Measurements from ENCODE around the gene TMEM115. TPM values are rescaled to one million over a fixed set of nuclear protein-coding genes. Genes with fewer than 3 reads are reported as not detected.

TMEM115 gene
- total RNA-seq, 5 donors from 2014 or later (not counting 1 experiment from before 2014, with no cell fraction given) = 13.9 to 35.2 (median 33.1) TPM

DNA sequence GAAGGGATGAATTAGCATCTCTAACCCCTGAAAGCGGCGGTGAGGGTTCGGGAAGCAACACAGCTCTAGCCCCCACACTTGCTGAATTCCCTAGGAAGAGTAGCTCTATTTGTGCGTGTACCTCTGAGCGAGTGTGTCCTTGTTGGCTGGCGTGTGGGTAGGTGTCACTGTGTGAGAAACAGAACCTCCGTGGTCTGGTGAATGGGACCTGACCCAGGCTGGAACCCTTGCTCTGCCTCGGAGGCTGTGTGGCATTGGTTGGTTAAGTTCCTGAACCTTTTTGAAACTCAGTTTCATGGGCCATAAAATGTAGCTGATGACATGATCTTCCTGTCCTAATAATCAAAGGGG lies 414 bp upstream of the TMEM115 start:
- Mint-ChIP-seq H3K4me1 (peaks cover 30 to 47% (median 44%) of the 10 kb centered on the region in 3 donors), H3K4me3 (peak overlapping the region; percentile 93 to 97 (median 96)), H3K27me3 (no peaks in the 10 kb centered on the region), H3K9me3 (no peaks in the 10 kb centered on the region), H3K36me3 (peaks cover 4% of the 10 kb centered on the region), H3K27ac (peak overlapping the region; percentile 95)
- DNase-seq = no peak
- WGBS (ENCODE audit: insufficient coverage) = 11% methylated on average over 3 of the region's 8 CpGs
- Histone ChIP-seq H3K4me1 (ENCODE audit: control insufficient read depth in 1 of 2, extremely low read depth in 1 of 2, insufficient read depth in 2 of 2, low read length in 2 of 2) (peaks cover 25 to 53% of the 10 kb centered on the region in 2 experiments), H3K9me3 (no peaks in the 10 kb centered on the region), H3K36me3 (ENCODE audit: control insufficient read depth in 2 of 2, extremely low read depth in 1 of 2, insufficient read depth in 1 of 2, low read length in 1 of 2) (peaks cover 4 to 22% of the 10 kb centered on the region in 2 donors), H3K4me3 (ENCODE audit: control insufficient read depth in 1 of 2, extremely low read depth in 1 of 2, low read length in 1 of 2) (peak overlapping the region in 1 of 2 donors; percentile 82), H3K27me3 (replicated peaks in 1 of 2; ENCODE audit: control insufficient read depth in 2 of 2, extremely low read depth in 1 of 2, insufficient read depth in 2 of 2, low read length in 1 of 2) (no peaks in the 10 kb centered on the region), H3K27ac (ENCODE audit: low read length) (no peak overlapping the region)
- ATAC-seq (replicated peaks in 1 of 4) = peak in 3 of 4 experiments; percentile 9 to 18 (median 11)
- CTCF ChIA-PET = interaction anchor here in 1 of 2 donors (1.6 kb wide), 1 partner anchor 9 kb away, joined by 5 read pairs; the partner anchor contains the start of genes CYB561D2 and NPRL2
- POLR2A ChIA-PET = interaction anchor here in 1 of 2 donors (0.8 kb wide), 1 partner anchor 9 kb away, joined by 3 read pairs; no protein-coding TSS in a partner anchor

DNA sequence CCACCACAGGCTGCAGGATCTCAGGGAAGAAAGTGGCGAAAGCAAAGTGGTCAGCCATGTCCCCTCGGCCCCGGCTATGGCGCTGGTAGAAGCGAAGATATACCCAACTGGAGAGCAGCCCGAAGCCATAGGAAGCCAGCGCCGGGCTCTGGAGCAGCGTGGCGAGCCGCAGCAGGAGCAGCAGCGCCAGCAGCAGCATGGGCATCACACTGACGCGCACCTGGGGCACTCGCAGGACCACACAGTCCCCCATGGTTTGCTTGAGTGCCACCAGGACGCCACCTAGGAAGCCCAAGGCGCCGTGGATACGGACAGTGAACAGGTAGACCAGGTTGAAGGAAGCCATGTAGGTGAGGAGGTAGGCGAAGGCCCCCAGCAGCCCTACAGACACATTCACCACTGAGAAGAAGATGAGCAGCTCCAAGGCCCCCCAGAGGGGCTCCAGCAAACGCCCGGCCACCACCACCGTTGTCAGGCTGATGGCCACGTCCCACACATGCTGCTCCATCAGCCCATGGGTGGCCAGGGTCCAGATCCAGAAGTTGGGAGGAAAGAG lies 888 bp downstream of the TMEM115 start:
- Histone ChIP-seq H3K4me1 (ENCODE audit: control insufficient read depth in 1 of 2, extremely low read depth in 1 of 2, insufficient read depth in 2 of 2, low read length in 2 of 2) (peaks cover 25 to 47% of the 10 kb centered on the region in 2 experiments), H3K27me3 (replicated peaks in 1 of 2; ENCODE audit: control insufficient read depth in 2 of 2, extremely low read depth in 1 of 2, insufficient read depth in 2 of 2, low read length in 1 of 2) (no peaks in the 10 kb centered on the region), H3K27ac (ENCODE audit: low read length) (peak overlapping the region; percentile 69), H3K4me3 (ENCODE audit: control insufficient read depth in 1 of 2, extremely low read depth in 1 of 2, low read length in 1 of 2) (peak overlapping the region; percentile 82 to 87), H3K36me3 (ENCODE audit: control insufficient read depth in 2 of 2, extremely low read depth in 1 of 2, insufficient read depth in 1 of 2, low read length in 1 of 2) (peaks cover 6 to 33% of the 10 kb centered on the region in 2 donors), H3K9me3 (no peaks in the 10 kb centered on the region)
- peaks cover 10% of the 10 kb centered on the region for H3K36me3 Mint-ChIP-seq
- peak overlapping the region; percentile 85 to 87 for H3K27ac Mint-ChIP-seq
- POLR2A ChIA-PET = no interaction called here
- no peak for ATAC-seq (replicated peaks in 1 of 4)
- no peak for DNase-seq
- peak overlapping the region; percentile 93 to 97 (median 96) for H3K4me3 Mint-ChIP-seq
- CTCF ChIA-PET = no interaction called here
- H3K4me1 Mint-ChIP-seq = peaks cover 38 to 46% (median 45%) of the 10 kb centered on the region in 3 donors
- 73% methylated on average over 19 of the region's 24 CpGs for WGBS (ENCODE audit: insufficient coverage)
- no peaks in the 10 kb centered on the region for H3K27me3 Mint-ChIP-seq
- no peaks in the 10 kb centered on the region for H3K9me3 Mint-ChIP-seq

DNA sequence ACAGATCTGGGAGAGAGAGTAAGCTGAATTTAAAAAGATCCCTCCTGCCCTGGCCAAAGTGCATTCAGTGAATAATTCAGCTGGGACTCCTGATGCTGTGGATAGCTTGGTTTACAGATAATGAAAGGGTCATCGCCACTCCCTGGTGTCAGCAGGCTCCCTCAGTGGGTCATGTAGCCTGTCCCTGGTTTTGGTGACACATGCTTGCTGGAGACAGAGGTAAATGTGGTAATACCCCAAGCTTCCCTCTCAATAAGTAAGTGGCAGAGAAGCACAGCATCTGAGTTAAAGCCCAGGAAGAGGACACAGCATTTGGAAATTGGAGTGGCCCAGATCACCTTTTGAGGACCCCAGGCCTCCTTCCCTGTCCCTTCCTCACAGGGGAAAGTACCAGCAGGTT lies 1.8 kb downstream of the TMEM115 start:
- Mint-ChIP-seq H3K4me1 (peaks cover 43 to 51% (median 47%) of the 10 kb centered on the region in 3 donors), H3K4me3 (peak overlapping the region; percentile 93 to 97 (median 96)), H3K36me3 (peaks cover 10% of the 10 kb centered on the region), H3K27ac (peak overlapping the region; percentile 80 to 85), H3K9me3 (no peaks in the 10 kb centered on the region), H3K27me3 (no peaks in the 10 kb centered on the region)
- ATAC-seq (replicated peaks in 1 of 4) (no peak), DNase-seq (no peak)
- Histone ChIP-seq H3K4me3 (ENCODE audit: control insufficient read depth in 1 of 2, extremely low read depth in 1 of 2, low read length in 1 of 2) (peak overlapping the region; percentile 82 to 87), H3K9me3 (no peaks in the 10 kb centered on the region), H3K36me3 (ENCODE audit: control insufficient read depth in 2 of 2, extremely low read depth in 1 of 2, insufficient read depth in 1 of 2, low read length in 1 of 2) (peaks cover 6 to 41% of the 10 kb centered on the region in 2 donors), H3K27ac (ENCODE audit: low read length) (no peak overlapping the region), H3K4me1 (ENCODE audit: control insufficient read depth in 1 of 2, extremely low read depth in 1 of 2, insufficient read depth in 2 of 2, low read length in 2 of 2) (peaks cover 25 to 50% of the 10 kb centered on the region in 2 experiments), H3K27me3 (replicated peaks in 1 of 2; ENCODE audit: control insufficient read depth in 2 of 2, extremely low read depth in 1 of 2, insufficient read depth in 2 of 2, low read length in 1 of 2) (no peaks in the 10 kb centered on the region)
- ChIA-PET POLR2A (interaction anchor here in 1 of 2 donors (0.5 to 1.3 kb wide), 2 partner anchors 8 to 124 kb away, joined by 3 to 7 read pairs; no protein-coding TSS in a partner anchor), CTCF (interaction anchor here in 1 of 2 donors (0.5 to 1.1 kb wide), 2 partner anchors 10 to 554 kb away, joined by 3 to 4 read pairs; partner anchors contain the start of gene INKA1)
- no CpG with 5 or more reads among the region's 1 CpG for WGBS (ENCODE audit: insufficient coverage)

DNA sequence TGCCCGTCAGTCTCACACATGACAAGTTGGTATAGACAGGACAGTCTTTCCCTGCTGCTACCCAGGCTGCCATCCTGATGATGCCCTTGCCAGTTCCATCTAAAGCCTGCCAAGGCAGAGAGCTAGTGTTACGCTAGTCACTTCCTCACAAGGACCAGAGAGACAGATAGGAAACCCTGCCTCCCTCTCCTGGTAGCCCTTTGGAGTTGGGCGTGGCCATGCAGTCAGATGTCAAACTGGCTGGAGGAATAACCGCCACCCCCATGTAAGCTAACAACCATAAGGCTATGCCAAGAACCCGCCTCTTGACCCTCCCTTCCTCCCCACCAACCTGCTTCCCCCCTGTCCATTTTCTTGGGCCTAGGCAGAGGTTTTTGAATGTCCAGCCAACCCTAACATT lies 2.8 kb downstream of the TMEM115 start:
- H3K27ac Mint-ChIP-seq = peak overlapping the region; percentile 27 to 31
- POLR2A ChIA-PET = interaction anchor here in 1 of 2 donors (1.3 kb wide), 1 partner anchor 9 kb away, joined by 3 read pairs; no protein-coding TSS in a partner anchor
- no peak overlapping the region for H3K4me3 ChIP-seq (ENCODE audit: control insufficient read depth in 1 of 2, extremely low read depth in 1 of 2, low read length in 1 of 2)
- H3K4me1 Mint-ChIP-seq = peaks cover 50 to 56% (median 51%) of the 10 kb centered on the region in 3 donors
- peak overlapping the region; percentile 9 to 96 (median 93) for H3K4me3 Mint-ChIP-seq
- CTCF ChIA-PET = interaction anchor here in 1 of 2 donors (0.6 to 1.1 kb wide), 2 partner anchors 9 to 10 kb away, joined by 4 to 6 read pairs; no protein-coding TSS in a partner anchor
- H3K9me3 ChIP-seq = no peaks in the 10 kb centered on the region
- DNase-seq (no peak), ATAC-seq (replicated peaks in 1 of 4) (no peak)
- 89% methylated on average over 5 of the region's 5 CpGs for WGBS (ENCODE audit: insufficient coverage)
- no peak overlapping the region for H3K27ac ChIP-seq (ENCODE audit: low read length)
- no peaks in the 10 kb centered on the region for H3K27me3 Mint-ChIP-seq
- no peaks in the 10 kb centered on the region for H3K9me3 Mint-ChIP-seq
- peaks cover 27 to 55% of the 10 kb centered on the region in 2 experiments for H3K4me1 ChIP-seq (ENCODE audit: control insufficient read depth in 1 of 2, extremely low read depth in 1 of 2, insufficient read depth in 2 of 2, low read length in 2 of 2)
- H3K36me3 Mint-ChIP-seq = peaks cover 10% of the 10 kb centered on the region
- H3K36me3 ChIP-seq (ENCODE audit: control insufficient read depth in 2 of 2, extremely low read depth in 1 of 2, insufficient read depth in 1 of 2, low read length in 1 of 2) = peaks cover 6 to 45% of the 10 kb centered on the region in 2 donors
- no peaks in the 10 kb centered on the region for H3K27me3 ChIP-seq (replicated peaks in 1 of 2; ENCODE audit: control insufficient read depth in 2 of 2, extremely low read depth in 1 of 2, insufficient read depth in 2 of 2, low read length in 1 of 2)

DNA sequence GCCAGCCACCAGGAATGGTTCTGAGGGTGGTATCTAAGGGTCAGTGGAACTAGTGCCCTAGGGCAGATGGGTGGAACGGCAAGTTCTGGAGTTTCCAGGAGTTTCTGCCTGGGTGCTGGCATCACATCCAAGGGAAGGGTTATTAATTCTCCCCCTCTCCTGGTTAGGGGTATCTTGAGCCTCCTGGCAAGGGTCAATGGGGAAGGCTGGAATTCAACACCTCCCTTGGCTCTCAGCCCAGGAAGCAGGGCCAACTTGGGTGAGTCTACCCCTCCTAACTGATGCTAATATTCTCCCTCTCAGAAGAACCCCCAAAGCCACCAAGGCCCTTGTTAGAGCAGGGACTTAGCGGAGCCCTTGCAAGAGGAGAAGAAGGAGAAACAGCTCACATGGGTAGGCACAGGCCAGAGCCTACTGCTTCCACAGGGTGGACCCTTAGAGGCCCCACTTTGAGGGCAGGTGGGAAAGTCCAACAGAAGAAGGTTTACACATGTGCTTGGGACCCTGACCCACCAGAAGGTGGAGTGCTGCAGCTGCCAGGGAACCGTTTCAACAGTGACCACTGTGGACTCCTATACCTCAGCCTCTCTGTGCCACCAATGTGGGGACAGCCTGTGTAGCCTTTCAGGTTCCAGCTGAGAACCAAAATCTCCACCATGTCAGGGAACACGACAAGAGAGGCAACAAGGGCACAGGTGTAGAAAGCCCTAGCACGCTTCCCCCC lies 3.3 kb downstream of the TMEM115 start:
- peaks cover 32 to 60% of the 10 kb centered on the region in 2 experiments for H3K4me1 ChIP-seq (ENCODE audit: control insufficient read depth in 1 of 2, extremely low read depth in 1 of 2, insufficient read depth in 2 of 2, low read length in 2 of 2)
- H3K27me3 ChIP-seq (replicated peaks in 1 of 2; ENCODE audit: control insufficient read depth in 2 of 2, extremely low read depth in 1 of 2, insufficient read depth in 2 of 2, low read length in 1 of 2) = no peaks in the 10 kb centered on the region
- WGBS (ENCODE audit: insufficient coverage) = 92% methylated on average over 4 of the region's 5 CpGs
- DNase-seq = no peak
- H3K4me3 ChIP-seq (ENCODE audit: control insufficient read depth in 1 of 2, extremely low read depth in 1 of 2, low read length in 1 of 2) = no peak overlapping the region
- ChIA-PET POLR2A (no interaction called here), CTCF (interaction anchor here in 1 of 2 donors (0.6 to 0.8 kb wide), 2 partner anchors 9 to 1701 kb away, joined by 3 to 4 read pairs; no protein-coding TSS in a partner anchor)
- H3K9me3 Mint-ChIP-seq = no peaks in the 10 kb centered on the region
- H3K4me3 Mint-ChIP-seq = peak overlapping the region in 2 of 3 donors; percentile 9 to 96
- H3K4me1 Mint-ChIP-seq = peaks cover 55 to 62% (median 57%) of the 10 kb centered on the region in 3 donors
- H3K36me3 Mint-ChIP-seq = peaks cover 10% of the 10 kb centered on the region
- H3K9me3 ChIP-seq = no peaks in the 10 kb centered on the region
- no peak for ATAC-seq (replicated peaks in 1 of 4)
- H3K36me3 ChIP-seq (ENCODE audit: control insufficient read depth in 2 of 2, extremely low read depth in 1 of 2, insufficient read depth in 1 of 2, low read length in 1 of 2) = peaks cover 6 to 45% of the 10 kb centered on the region in 2 donors
- no peaks in the 10 kb centered on the region for H3K27me3 Mint-ChIP-seq
- peak overlapping the region in 1 of 2 donors; percentile 27 for H3K27ac Mint-ChIP-seq
- no peak overlapping the region for H3K27ac ChIP-seq (ENCODE audit: low read length)

DNA sequence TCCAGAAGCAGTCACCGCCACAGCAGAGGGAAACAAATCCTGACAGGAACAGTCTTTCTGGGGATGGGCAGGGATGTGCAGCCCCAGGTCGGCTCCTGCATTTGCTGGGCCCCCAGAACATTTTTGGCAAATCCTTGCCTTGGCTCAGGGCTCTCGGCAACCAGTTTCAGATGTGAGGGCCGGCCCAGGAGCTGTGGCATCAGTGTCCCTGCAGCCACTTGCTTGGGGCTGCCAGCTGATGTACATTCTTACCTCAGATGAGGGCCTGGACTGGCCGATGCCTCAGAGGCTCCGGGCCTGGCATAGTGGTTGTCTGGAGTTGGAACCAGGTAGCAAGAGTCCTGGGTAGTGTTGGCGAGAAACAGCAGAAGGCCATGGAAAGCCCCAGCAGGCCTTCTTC lies 4.5 kb downstream of the TMEM115 start:
- ChIA-PET POLR2A (no interaction called here), CTCF (no interaction called here)
- H3K4me3 ChIP-seq (ENCODE audit: control insufficient read depth in 1 of 2, extremely low read depth in 1 of 2, low read length in 1 of 2) = no peak overlapping the region
- Mint-ChIP-seq H3K4me3 (no peak overlapping the region), H3K27ac (peak overlapping the region in 1 of 2 donors; percentile 4), H3K27me3 (no peaks in the 10 kb centered on the region), H3K9me3 (no peaks in the 10 kb centered on the region), H3K36me3 (peaks cover 13% of the 10 kb centered on the region), H3K4me1 (peaks cover 65 to 70% (median 66%) of the 10 kb centered on the region in 3 donors)
- H3K27me3 ChIP-seq (replicated peaks in 1 of 2; ENCODE audit: control insufficient read depth in 2 of 2, extremely low read depth in 1 of 2, insufficient read depth in 2 of 2, low read length in 1 of 2) = no peaks in the 10 kb centered on the region
- H3K36me3 ChIP-seq (ENCODE audit: control insufficient read depth in 2 of 2, extremely low read depth in 1 of 2, insufficient read depth in 1 of 2, low read length in 1 of 2) = peaks cover 6 to 45% of the 10 kb centered on the region in 2 donors
- ATAC-seq (replicated peaks in 1 of 4) (no peak), DNase-seq (no peak)
- no peak overlapping the region for H3K27ac ChIP-seq (ENCODE audit: low read length)
- peaks cover 36 to 67% of the 10 kb centered on the region in 2 experiments for H3K4me1 ChIP-seq (ENCODE audit: control insufficient read depth in 1 of 2, extremely low read depth in 1 of 2, insufficient read depth in 2 of 2, low read length in 2 of 2)
- 95% methylated on average over 5 of the region's 7 CpGs for WGBS (ENCODE audit: insufficient coverage)
- no peaks in the 10 kb centered on the region for H3K9me3 ChIP-seq
